Forelimb muscle (tissue), 1 donor: Measurements from ENCODE around the gene LKAAEAR1. TPM values are rescaled to one million over a fixed set of nuclear protein-coding genes. Genes with fewer than 3 reads are reported as not detected.
"Not testable (repeated sequence)": the region's sequence is repeated elsewhere in the genome, so short reads cannot be mapped to it uniquely, and the experiment has no call there.

ENCODE experiments used
- DNase-seq: peaks from one replicate; pipeline ENCODE4 v3.0.0-alpha.2; 2013; ENCODE audit warnings: low read depth
- polyA plus RNA-seq: library from polyadenylated mRNA; unstranded; fragments of 120-200 nt; gene quantifications from one replicate; pipeline ENCODE4 v1.2.1, GENCODE V29; 2013; ENCODE audit not compliant: insufficient read length

The LKAAEAR1 gene
- polyA plus RNA-seq, 1 donor: 0.18 TPM

GRCh38 chr20:64099086-64099786 lies 15.0 kb upstream of the LKAAEAR1 start:
- DNase-seq: no peak

- DNase-seq: no peak
These were observed 14.3 kb upstream of the LKAAEAR1 start for GRCh38 chr20:64098471-64099013.

GRCh38 chr20:64096535-64096934 lies 12.3 kb upstream of the LKAAEAR1 start:
- DNase-seq: no peak

GRCh38 chr20:64095927-64096326 lies 11.7 kb upstream of the LKAAEAR1 start:
- DNase-seq: no peak

GRCh38 chr20:64095455-64095854 lies 11.3 kb upstream of the LKAAEAR1 start:
- DNase-seq: no peak

- DNase-seq: no peak
These were observed 8.9 kb upstream of the LKAAEAR1 start for GRCh38 chr20:64093013-64093503.

GRCh38 chr20:64092258-64093012 lies 8.2 kb upstream of the LKAAEAR1 start:
- DNase-seq: no peak

GRCh38 chr20:64091770-64092169 lies 7.6 kb upstream of the LKAAEAR1 start:
- no peak for DNase-seq

- no peak for DNase-seq
These were observed 7.1 kb upstream of the LKAAEAR1 start for GRCh38 chr20:64091340-64091739.

GRCh38 chr20:64090165-64090564 lies 6.0 kb upstream of the LKAAEAR1 start:
- no peak for DNase-seq

- DNase-seq: not testable (repeated sequence)
These were observed 4.4 kb upstream of the LKAAEAR1 start for GRCh38 chr20:64088586-64088985.

- DNase-seq: not testable (repeated sequence)
These were observed 3.1 kb upstream of the LKAAEAR1 start for GRCh38 chr20:64087226-64087825.

GRCh38 chr20:64086801-64087200 lies 2.6 kb upstream of the LKAAEAR1 start:
- no peak for DNase-seq

GRCh38 chr20:64084685-64085152 lies 521 bp upstream of the LKAAEAR1 start:
- DNase-seq: no peak

GRCh38 chr20:64083378-64083803 lies 807 bp downstream of the LKAAEAR1 start:
- DNase-seq: no peak

- no peak for DNase-seq
These were observed 1.3 kb downstream of the LKAAEAR1 start for GRCh38 chr20:64082820-64083377.

- DNase-seq: no peak
These were observed 2.0 kb downstream of the LKAAEAR1 start for GRCh38 chr20:64082126-64082731.

- DNase-seq: no peak
These were observed 2.6 kb downstream of the LKAAEAR1 start for GRCh38 chr20:64081624-64081964.

- no peak for DNase-seq
These were observed 3.2 kb downstream of the LKAAEAR1 start for GRCh38 chr20:64080813-64081623.

GRCh38 chr20:64080013-64080812 lies 4.0 kb downstream of the LKAAEAR1 start, which contains the start of gene OPRL1:
OPRL1 (plus strand) TSS chr20:64080082; CDS start chr20:64092721, 12,639 bp downstream.
- DNase-seq: no peak
